PC-9 (cell line): ENCODE measurements around the gene RBMS3. TPM values are rescaled to one million over a fixed set of nuclear protein-coding genes. Genes with fewer than 3 reads are reported as not detected.

Source experiments
- BruUV-seq: library from RNA; stranded (reverse); fragments of 400-500 nt; replicated peaks from 2 replicates; lab custom pipeline; 2021; lab: Mats Ljungman, UMichigan
- CTCF ChIA-PET: fragments of 300-600 bp; sonication (Branson Sonifier 250); formaldehyde crosslinking; loops from one replicate; lab custom pipeline; 2022; ENCODE audit warnings: antibody characterized with exemption; lab: Charles Lee
- POLR2A ChIA-PET: fragments of 300-600 bp; sonication (Branson Sonifier 250); formaldehyde crosslinking; loops from one replicate; lab custom pipeline; 2022; ENCODE audit warnings: antibody characterized with exemption; ENCODE audit not compliant: unreplicated experiment; lab: Charles Lee
- DNase-seq, 2 experiments: peaks; one replicate each; pipeline versions ENCODE4 v3.0.0 to v3.0.0-alpha.2; 2015 to 2022; ENCODE audit warnings: mixed read lengths in 1 of 2
- H2AFZ ChIP-seq: fragments of 200-600 bp; sonication (generic); 2 replicates; pipeline ENCODE4 v1.8.1; 2017; ENCODE audit warnings: antibody characterized with exemption
- H3F3A ChIP-seq: fragments of 200-600 bp; sonication (generic); 2 replicates; pipeline ENCODE4 v1.8.1; 2017; ENCODE audit warnings: antibody characterized with exemption, mild to moderate bottlenecking, low read depth; ENCODE audit not compliant: insufficient read depth
- H3K27ac ChIP-seq: fragments of 200-600 bp; sonication (generic); 2 replicates; pipeline ENCODE4 v1.6.1; 2016; ENCODE audit warnings: mixed run types
- H3K27me3 ChIP-seq: fragments of 200-600 bp; sonication (generic); 2 replicates; pipeline ENCODE4 v1.6.1; 2016; ENCODE audit warnings: low read depth, mixed run types; ENCODE audit not compliant: insufficient read depth
- H3K36me3 ChIP-seq: fragments of 200-600 bp; sonication (generic); 2 replicates; pipeline ENCODE4 v1.6.1; 2016; ENCODE audit warnings: low read depth, mixed run types
- H3K4me1 ChIP-seq: fragments of 200-600 bp; sonication (generic); replicated peaks from 2 replicates; pipeline ENCODE4 v1.6.1; 2016; ENCODE audit warnings: mixed run types; ENCODE audit not compliant: insufficient read depth
- H3K4me2 ChIP-seq: fragments of 200-600 bp; sonication (generic); 2 replicates; pipeline ENCODE4 v1.6.1; 2017; ENCODE audit warnings: mixed run types
- H3K4me3 ChIP-seq: fragments of 200-600 bp; sonication (generic); 2 replicates; pipeline ENCODE4 v1.6.1; 2016; ENCODE audit warnings: mixed run types
- H3K79me2 ChIP-seq: fragments of 200-600 bp; sonication (generic); 2 replicates; pipeline ENCODE4 v1.6.1; 2017; ENCODE audit warnings: low read depth, mixed run types
- H3K9me2 ChIP-seq: fragments of 200-600 bp; sonication (generic); 2 replicates; pipeline ENCODE4 v1.8.1; 2017; ENCODE audit warnings: mild to moderate bottlenecking; ENCODE audit not compliant: insufficient read depth
- H3K9me3 ChIP-seq: fragments of 200-600 bp; sonication (generic); 2 replicates; pipeline ENCODE4 v1.8.1; 2016; ENCODE audit warnings: low read depth; ENCODE audit not compliant: insufficient read depth
- H4K20me1 ChIP-seq: fragments of 200-600 bp; sonication (generic); 2 replicates; pipeline ENCODE4 v1.8.1; 2017; ENCODE audit not compliant: insufficient read depth
- CTCF ChIP-seq: fragments of 200-600 bp; sonication (generic); conservative IDR thresholded peaks from 2 replicates; pipeline ENCODE4 v1.6.1; 2017; ENCODE audit warnings: mixed run types, antibody characterized with exemption, mild to moderate bottlenecking, moderate library complexity
- EZH2 ChIP-seq: fragments of 200-600 bp; sonication (generic); IDR thresholded peaks from 2 replicates; pipeline ENCODE4 v1.8.0; 2017; ENCODE audit warnings: antibody characterized with exemption, low read depth
- intact Hi-C: fragments of 100-400 bp; cut with micrococcal nuclease; formaldehyde crosslinking; loops from one replicate; pipeline ENCODE4 v1.10.0; 2022; ENCODE audit not compliant: unreplicated experiment
- total RNA-seq: library from RNA; stranded (reverse); gene quantifications from 2 replicates; pipeline ENCODE4 v1.2.3, GENCODE V29; 2021

Gene RBMS3
- total RNA-seq, 1 experiment from 2014 or later: 3.5 TPM

GRCh38 chr3:29516164-29516563 is 235.3 kb downstream of the RBMS3 start:
- Histone ChIP-seq H4K20me1 (no peaks in the 10 kb centered on the region), H3K9me3 (no peaks in the 10 kb centered on the region), H3K79me2 (no peaks in the 10 kb centered on the region), H3K36me3 (no peaks in the 10 kb centered on the region), H3F3A (no peaks in the 10 kb centered on the region), H3K4me2 (no peak overlapping the region), H3K9me2 (no peaks in the 10 kb centered on the region), H3K4me3 (no peak overlapping the region), H3K27me3 (no peaks in the 10 kb centered on the region), H3K27ac (no peak overlapping the region), H3K4me1 (no peaks in the 10 kb centered on the region), H2AFZ (no peak overlapping the region)
- intact Hi-C loops: no loop called here
- BruUV-seq: no TSS peak
- TF ChIP-seq CTCF (no peak), EZH2 (no peak)
- CTCF ChIA-PET: no interaction called here
- DNase-seq: no peak
- POLR2A ChIA-PET: interaction anchor here (0.6 kb wide), 1 partner anchor 720 kb away, joined by 3 read pairs; no protein-coding TSS in a partner anchor

GRCh38 chr3:29520764-29521163 is 239.9 kb downstream of the RBMS3 start:
- H3K9me2 ChIP-seq: no peaks in the 10 kb centered on the region
- H3F3A ChIP-seq: no peaks in the 10 kb centered on the region
- DNase-seq: no peak
- H3K4me1 ChIP-seq: no peaks in the 10 kb centered on the region
- intact Hi-C loops: no loop called here
- POLR2A ChIA-PET: no interaction called here
- no peaks in the 10 kb centered on the region for H4K20me1 ChIP-seq
- no peak overlapping the region for H3K27ac ChIP-seq
- H3K36me3 ChIP-seq: no peaks in the 10 kb centered on the region
- H3K79me2 ChIP-seq: no peaks in the 10 kb centered on the region
- BruUV-seq: no TSS peak
- H3K4me3 ChIP-seq: no peak overlapping the region
- no peaks in the 10 kb centered on the region for H3K27me3 ChIP-seq
- H3K4me2 ChIP-seq: no peak overlapping the region
- H2AFZ ChIP-seq: no peak overlapping the region
- CTCF ChIA-PET: no interaction called here
- no peaks in the 10 kb centered on the region for H3K9me3 ChIP-seq
- TF ChIP-seq EZH2: no peak
- no peak for TF ChIP-seq CTCF

GRCh38 chr3:29521293-29521692 is 240.4 kb downstream of the RBMS3 start:
- TF ChIP-seq CTCF (no peak), EZH2 (no peak)
- Histone ChIP-seq H3K9me3 (no peaks in the 10 kb centered on the region), H3K79me2 (no peaks in the 10 kb centered on the region), H3K4me1 (no peaks in the 10 kb centered on the region), H3K4me2 (no peak overlapping the region), H3K9me2 (no peaks in the 10 kb centered on the region), H3K27ac (no peak overlapping the region), H3K27me3 (no peaks in the 10 kb centered on the region), H3K36me3 (no peaks in the 10 kb centered on the region), H2AFZ (no peak overlapping the region), H3K4me3 (no peak overlapping the region), H3F3A (no peaks in the 10 kb centered on the region), H4K20me1 (no peaks in the 10 kb centered on the region)
- no TSS peak for BruUV-seq
- ChIA-PET CTCF (no interaction called here), POLR2A (no interaction called here)
- intact Hi-C loops: no loop called here
- DNase-seq: no peak
